Neutrophil (primary cell): ENCODE data around the gene CBFA2T3.
"Not testable (repeated sequence)": the region's sequence is repeated elsewhere in the genome, so short reads cannot be mapped to it uniquely, and the experiment has no call there.

Experiments
- H3K27ac ChIP-seq: fragments of 200-600 bp; sonication (generic); 2 replicates; pipeline ENCODE4 v1.5.1; 2016; ENCODE audit warnings: mild to moderate bottlenecking, moderate library complexity
- H3K27me3 ChIP-seq: fragments of 200-600 bp; sonication (generic); 2 replicates; pipeline ENCODE4 v1.6.0; 2016; ENCODE audit warnings: mild to moderate bottlenecking
- H3K36me3 ChIP-seq: fragments of 200-600 bp; sonication (generic); 2 replicates; pipeline ENCODE4 v1.5.1; 2017
- H3K4me1 ChIP-seq, 2 experiments: fragments of 200-600 bp in 1 of 2; sonication (generic) in 1 of 2; 1 replicate in 1 of 2; 2 replicates in 1 of 2; pipeline versions ENCODE4 v1.5.1 to v1.6.1; 2013 to 2016; ENCODE audit warnings: low read depth in 1 of 2, low read length in 1 of 2, mild to moderate bottlenecking in 1 of 2, moderate library complexity in 1 of 2; ENCODE audit not compliant: control insufficient read depth in 1 of 2, insufficient read depth in 1 of 2
- H3K4me3 ChIP-seq, 2 experiments: fragments of 200-600 bp in 1 of 2; sonication (generic) in 1 of 2; 1 replicate in 1 of 2; 2 replicates in 1 of 2; pipeline ENCODE4 v1.5.1; 2013 to 2016; ENCODE audit warnings: low read depth in 1 of 2, low read length in 1 of 2, mild to moderate bottlenecking in 1 of 2, moderate library complexity in 1 of 2
- H3K9me3 ChIP-seq: fragments of 200-600 bp; sonication (generic); 2 replicates; pipeline ENCODE4 v1.5.1; 2016
- TF ChIP-seq, protein P1 (sequence below): fragments of 200-600 bp; sonication (generic); IDR thresholded peaks from 2 replicates; pipeline ENCODE4 v1.5.1; 2016; ENCODE audit warnings: antibody characterized with exemption

The CBFA2T3 gene

DNA sequence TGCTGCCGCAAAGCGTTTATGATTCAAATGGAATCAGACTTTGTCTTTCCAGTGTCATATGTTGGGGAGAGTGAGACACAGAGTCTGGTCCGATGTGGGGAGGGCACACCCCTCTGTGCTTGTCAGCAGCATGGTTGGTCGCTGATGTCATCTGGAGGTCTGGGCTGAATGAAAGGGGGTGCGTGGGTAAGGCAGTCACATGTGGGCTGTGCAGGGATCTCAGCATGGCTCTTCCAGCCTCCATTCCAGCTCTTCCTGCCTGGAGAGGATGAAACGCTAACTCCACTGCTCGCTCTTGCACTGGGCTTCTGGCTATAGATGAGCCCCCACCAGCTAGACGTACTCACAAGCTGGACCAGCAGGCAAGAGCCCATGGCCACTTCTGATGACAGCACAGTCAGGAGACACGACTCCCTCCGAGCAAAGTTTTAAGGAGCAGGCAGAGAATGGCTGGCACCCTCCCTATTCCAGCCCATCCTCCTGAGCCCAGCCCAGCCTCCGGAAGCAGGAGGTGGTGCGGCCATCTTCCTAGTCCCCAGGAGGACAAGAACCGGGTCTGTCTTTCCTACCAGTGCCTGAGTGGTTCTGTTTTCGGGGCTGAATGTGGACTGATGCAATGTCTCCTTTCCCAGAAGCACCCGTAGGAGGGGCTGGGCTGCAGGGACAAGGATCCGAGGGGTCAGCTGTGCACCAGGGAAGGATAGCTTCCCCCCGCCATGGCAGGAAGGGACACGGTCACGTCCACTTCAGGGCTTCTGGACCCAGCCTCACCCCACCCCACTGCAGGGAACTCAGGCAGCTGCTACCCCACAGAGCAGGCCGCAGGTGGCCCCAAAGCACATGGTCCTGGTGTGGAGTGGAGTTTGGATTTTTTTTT, 41.5 kb upstream of the CBFA2T3 start:
- Histone ChIP-seq H3K4me3 (no peak overlapping the region), H3K4me1 (no peaks in the 10 kb centered on the region), H3K36me3 (no peaks in the 10 kb centered on the region), H3K27me3 (peaks cover 5% of the 10 kb centered on the region), H3K9me3 (no peaks in the 10 kb centered on the region), H3K27ac (no peak overlapping the region)
- TF ChIP-seq, protein P1, sequence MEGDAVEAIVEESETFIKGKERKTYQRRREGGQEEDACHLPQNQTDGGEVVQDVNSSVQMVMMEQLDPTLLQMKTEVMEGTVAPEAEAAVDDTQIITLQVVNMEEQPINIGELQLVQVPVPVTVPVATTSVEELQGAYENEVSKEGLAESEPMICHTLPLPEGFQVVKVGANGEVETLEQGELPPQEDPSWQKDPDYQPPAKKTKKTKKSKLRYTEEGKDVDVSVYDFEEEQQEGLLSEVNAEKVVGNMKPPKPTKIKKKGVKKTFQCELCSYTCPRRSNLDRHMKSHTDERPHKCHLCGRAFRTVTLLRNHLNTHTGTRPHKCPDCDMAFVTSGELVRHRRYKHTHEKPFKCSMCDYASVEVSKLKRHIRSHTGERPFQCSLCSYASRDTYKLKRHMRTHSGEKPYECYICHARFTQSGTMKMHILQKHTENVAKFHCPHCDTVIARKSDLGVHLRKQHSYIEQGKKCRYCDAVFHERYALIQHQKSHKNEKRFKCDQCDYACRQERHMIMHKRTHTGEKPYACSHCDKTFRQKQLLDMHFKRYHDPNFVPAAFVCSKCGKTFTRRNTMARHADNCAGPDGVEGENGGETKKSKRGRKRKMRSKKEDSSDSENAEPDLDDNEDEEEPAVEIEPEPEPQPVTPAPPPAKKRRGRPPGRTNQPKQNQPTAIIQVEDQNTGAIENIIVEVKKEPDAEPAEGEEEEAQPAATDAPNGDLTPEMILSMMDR: no peak

DNA sequence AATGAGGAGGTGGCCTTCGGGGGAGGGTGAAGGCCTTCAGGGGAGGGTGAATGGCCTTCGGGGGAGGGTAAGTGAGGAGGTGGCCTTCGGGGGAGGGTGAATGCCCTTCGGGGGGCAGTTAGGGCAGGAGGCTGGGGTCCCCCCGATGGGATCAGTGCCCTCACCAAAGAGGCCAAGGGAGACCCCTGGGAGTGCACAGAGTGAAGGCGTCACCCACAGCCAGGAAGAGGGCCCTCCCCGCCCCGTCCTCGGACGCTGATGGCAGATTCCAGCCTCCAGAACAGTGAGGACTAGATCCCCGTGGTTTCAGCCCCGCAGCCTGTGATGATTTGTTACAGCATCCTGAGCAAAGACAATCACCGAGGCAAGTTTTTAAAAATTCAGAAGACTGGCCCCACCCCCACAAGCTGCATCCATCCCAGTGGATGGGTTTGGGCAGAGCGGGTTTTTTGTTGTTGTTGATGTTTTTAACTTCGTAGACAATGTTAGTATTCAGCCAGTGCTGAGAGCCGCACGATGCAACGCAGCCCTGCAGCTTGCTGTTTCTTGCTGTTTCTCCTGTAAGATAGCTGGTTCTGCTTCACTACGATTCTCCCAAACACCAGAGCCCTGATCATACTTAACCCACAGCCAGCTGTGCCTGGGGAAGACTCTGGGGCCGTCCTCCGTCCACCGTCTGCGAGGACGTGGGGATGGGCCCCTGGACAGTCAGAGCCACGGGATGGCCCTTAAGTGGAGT, 40.7 kb upstream of the CBFA2T3 start:
- Histone ChIP-seq H3K27me3 (peaks cover 12% of the 10 kb centered on the region), H3K4me3 (no peak overlapping the region), H3K27ac (no peak overlapping the region), H3K4me1 (no peaks in the 10 kb centered on the region), H3K9me3 (no peaks in the 10 kb centered on the region), H3K36me3 (no peaks in the 10 kb centered on the region)
- TF ChIP-seq, protein P1: no peak

DNA sequence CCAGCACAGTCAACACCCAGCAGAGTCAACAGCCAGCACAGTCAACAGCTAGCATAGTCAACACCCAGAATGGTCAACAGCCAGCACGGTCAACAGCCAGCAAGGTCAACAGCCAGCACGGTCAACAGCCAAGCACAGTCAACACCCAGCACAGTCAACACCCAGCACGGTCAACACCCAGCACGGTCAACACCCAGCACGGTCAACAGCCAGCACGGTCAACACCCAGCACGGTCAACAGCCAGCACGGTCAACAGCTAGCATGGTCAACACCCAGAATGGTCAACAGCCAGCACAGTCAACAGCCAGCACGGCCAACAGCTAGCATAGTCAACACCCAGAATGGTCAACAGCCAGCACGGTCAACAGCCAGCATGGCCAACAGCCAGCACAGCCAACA, 39.6 kb upstream of the CBFA2T3 start:
- H3K4me3 ChIP-seq, H3K27ac ChIP-seq, H3K9me3 ChIP-seq, H3K36me3 ChIP-seq, H3K4me1 ChIP-seq: not testable (repeated sequence)
- peaks cover 12% of the 10 kb centered on the region for H3K27me3 ChIP-seq

DNA sequence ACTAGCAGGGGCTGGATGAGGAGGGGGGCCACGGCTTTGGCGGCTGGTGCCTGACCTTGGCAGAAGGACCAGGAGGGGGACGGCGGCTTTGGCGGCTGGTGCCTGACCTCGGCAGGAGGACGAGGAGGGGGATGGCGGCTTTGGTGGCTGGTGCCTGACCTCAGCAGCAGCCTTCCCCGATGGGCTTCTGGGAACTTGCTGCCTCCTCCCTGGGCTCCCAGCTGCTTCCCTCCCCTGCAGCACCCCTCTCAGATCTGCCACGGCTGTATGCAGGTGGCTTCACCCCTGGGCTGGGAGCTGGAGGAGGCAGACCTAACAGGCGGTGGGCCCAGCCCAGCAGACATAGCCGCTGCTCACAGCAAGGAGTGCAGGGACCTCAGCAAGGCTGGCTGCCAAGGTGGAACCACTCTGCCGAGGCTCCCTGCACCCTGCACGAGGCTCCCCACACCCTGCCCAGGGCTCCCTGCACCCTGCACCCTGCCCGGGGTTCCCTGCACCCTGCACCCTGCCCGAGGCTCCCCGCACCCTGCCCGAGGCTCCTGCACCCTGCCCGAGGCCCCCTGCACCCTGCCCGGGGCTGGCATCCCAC, 38.4 kb upstream of the CBFA2T3 start:
- Histone ChIP-seq H3K27me3 (peaks cover 12% of the 10 kb centered on the region), H3K4me3 (no peak overlapping the region), H3K36me3 (no peaks in the 10 kb centered on the region), H3K4me1 (no peaks in the 10 kb centered on the region), H3K27ac (no peak overlapping the region), H3K9me3 (no peaks in the 10 kb centered on the region)
- TF ChIP-seq, protein P1: no peak

DNA sequence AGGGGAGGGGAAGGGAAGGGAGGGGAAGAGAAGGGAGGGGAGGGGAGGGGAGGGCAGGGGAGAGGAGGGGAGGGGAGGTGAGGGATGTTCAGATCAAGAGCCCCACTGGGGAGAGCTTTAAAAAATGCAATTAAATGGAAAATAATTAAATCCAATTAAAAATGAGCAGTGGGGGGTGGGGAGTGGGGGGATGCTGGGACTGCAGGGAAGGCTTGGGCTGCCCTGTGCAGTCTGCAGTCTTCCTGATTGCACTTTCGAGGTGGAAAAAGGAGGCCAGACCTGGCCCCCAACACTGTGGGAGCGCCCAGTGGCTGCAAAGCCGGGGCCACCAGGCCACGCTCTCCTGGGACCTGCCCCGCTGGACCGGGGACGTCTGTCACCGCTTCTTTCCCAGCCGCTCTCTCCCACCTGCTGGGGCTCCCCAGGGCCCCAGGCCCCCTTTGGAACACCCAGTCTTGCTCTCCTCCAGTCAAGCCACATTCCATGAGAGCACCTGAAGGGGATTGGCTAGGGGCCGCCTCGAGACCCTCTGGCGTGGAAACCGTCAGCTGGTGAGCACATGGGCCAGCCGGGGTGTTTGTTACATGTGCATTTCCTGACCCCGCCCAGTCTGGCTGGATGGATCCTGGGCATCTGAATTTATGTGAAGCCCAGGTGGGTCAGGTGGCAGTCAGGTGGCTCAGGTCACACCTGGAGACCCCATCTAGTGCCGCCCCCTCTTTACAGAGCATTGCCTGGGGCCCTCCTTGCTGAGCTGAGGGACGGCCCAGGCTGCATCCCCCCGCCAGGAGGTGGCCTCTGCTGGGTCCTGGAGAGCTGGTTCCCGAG, 37.6 kb upstream of the CBFA2T3 start:
- TF ChIP-seq, protein P1: no peak
- H3K27me3 ChIP-seq: peaks cover 17% of the 10 kb centered on the region

More for the DNA sequence above, 37.6 kb upstream of the CBFA2T3 start:
- Histone ChIP-seq H3K27ac (no peak overlapping the region), H3K36me3 (no peaks in the 10 kb centered on the region), H3K9me3 (no peaks in the 10 kb centered on the region), H3K4me1 (no peaks in the 10 kb centered on the region), H3K4me3 (no peak overlapping the region)
